GM19452 (cell line): ENCODE data around the gene SERPINB5.
A peak's percentile ranks its signal among the peaks of the same experiment; 100 is the strongest.

Experiments used
- ATAC-seq: cut with Tn5 transposase; IDR thresholded peaks from one replicate; pipeline ENCODE4 v1.9.1; 2021; ENCODE audit not compliant: unreplicated experiment

The SERPINB5 gene

GRCh38 chr18:63523660-63524059 is 46.9 kb downstream of the SERPINB5 start:
- no peak for ATAC-seq

- no peak for ATAC-seq
Observed at GRCh38 chr18:63527251-63527650, 50.5 kb downstream of the SERPINB5 start.

GRCh38 chr18:63528863-63529492 is 52.2 kb downstream of the SERPINB5 start:
- ATAC-seq = no peak

DNA sequence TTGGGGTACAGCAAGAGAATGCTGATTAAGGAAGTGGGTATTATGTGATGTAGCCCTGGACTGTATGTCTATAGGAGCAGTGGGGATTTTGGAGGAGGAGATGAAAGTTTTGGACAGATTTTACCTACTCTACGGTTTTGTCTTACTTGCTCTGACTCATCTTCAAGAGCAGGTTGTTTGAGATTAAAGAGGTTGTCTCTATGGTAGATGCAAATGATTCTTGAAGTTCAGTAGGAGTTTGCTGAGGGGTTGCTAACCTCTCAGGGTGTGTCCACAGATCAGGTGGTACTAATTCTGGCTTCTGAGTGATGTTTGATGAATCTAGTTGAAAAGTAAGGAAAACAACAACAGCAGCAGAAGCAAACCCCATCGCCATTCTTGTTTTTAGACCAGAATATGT is 55.7 kb downstream of the SERPINB5 start:
- ATAC-seq = no peak

DNA sequence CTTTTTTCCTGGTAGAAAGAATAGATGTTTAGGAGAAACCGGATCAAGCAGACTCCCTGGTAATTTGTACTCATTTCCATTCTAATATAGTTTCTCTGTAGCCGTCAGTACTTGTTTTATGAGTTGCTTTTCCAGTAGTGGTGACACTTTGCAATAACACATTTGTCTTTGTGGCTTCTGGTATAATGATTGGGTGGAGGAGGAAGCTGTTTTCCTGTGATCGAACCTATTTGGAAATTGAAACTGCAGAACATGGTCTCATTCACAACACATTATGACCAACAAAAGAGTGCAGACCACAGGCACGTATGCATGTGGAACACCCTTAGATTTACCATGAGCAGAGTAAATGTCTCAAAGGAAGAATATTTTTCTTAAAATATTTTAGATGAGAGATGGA is 57.9 kb downstream of the SERPINB5 start:
- ATAC-seq = peak; percentile 57

DNA sequence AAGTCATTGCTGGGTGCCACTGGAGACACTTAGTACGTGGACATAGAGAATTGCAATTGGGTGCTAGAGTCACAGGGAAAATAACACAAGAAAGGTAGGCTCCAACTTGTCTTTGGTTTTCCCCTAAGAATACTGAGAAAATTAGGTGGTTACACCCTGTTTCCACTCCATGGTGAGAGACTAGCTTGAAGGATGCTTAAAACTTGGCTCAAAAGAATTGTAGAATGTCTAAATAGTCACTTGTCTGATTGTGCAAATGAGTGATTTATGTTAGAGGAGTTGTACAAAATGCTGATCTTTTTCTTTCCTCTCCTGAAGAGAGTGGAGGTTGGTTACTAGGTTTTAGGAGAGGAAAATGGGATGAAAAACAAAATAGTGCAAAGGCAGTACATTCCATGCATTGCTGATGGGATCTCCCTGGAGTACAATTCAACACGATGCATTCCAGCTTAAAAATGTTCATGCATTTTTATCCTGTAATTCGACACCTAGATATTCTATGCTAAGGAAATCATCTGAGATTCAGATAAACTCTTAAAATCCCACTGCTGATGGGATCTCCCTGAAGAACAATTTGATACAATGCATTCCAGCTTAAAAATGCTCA is 63.2 kb downstream of the SERPINB5 start:
- ATAC-seq = no peak

- no peak for ATAC-seq
Observed at GRCh38 chr18:63542069-63542468, 65.3 kb downstream of the SERPINB5 start, which contains the start of gene SERPINB12. Gene SERPINB12 (plus strand): TSS chr18:63542369. CDS start chr18:63556160, 13,791 bp downstream.

GRCh38 chr18:63544017-63544416 is 67.3 kb downstream of the SERPINB5 start:
- ATAC-seq = no peak

DNA sequence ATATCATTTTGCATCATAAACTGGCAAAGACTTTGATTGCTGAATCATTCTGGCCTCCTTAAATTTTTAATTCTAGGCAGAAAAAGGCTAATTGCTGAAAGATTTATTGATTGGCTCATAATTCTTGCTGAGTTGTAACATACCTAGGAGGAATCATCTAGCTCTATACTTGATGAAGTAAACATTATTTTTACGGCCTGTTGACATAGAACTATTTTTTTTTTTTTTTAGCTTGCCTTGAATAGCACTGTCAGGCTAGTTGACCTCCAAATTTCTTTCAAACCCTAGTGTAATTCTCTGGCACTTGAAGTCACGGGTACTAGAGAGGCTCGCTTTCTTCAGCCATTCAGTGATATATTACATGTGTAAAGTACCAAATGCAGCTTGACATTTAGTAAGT is 68.2 kb downstream of the SERPINB5 start:
- no peak for ATAC-seq

DNA sequence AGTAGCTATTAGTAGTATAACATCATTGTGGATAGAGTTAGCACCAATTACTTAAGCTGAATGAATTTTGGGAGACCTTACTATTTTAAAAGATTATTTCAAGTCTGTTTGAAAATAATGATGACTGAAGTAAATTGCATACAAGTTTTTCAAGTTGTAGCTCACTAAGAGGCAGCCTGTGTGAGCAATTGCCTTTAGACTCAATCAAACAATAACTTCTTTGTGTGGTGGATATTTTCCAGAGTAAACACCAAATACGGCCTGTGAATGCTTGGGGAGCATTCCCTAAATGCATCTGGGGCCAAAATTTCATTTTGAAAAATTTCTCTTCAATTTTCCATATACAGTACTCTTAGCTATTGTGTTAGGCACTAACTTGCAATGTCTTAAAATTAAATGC is 73.3 kb downstream of the SERPINB5 start:
- ATAC-seq = no peak

DNA sequence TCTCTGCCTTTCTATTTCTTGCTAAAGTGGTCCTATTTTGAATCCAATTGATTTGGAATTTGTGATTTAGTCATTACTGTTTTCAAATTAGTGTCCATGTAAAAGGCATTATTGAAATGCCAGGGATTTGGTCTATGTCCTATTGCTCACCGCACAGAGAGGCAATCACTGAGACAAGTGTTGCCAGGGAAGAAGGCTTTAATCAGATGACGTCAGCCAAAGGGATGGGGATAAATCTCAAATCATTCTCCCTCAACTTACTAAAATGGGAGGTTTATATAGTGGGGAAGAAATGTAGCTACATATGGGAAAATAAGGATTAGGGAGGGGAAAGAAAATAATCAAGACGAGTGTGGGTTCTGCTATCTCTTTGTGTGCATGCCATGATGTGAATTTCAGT is 75.0 kb downstream of the SERPINB5 start:
- no peak for ATAC-seq

GRCh38 chr18:63552581-63552980 is 75.8 kb downstream of the SERPINB5 start:
- ATAC-seq = no peak

DNA sequence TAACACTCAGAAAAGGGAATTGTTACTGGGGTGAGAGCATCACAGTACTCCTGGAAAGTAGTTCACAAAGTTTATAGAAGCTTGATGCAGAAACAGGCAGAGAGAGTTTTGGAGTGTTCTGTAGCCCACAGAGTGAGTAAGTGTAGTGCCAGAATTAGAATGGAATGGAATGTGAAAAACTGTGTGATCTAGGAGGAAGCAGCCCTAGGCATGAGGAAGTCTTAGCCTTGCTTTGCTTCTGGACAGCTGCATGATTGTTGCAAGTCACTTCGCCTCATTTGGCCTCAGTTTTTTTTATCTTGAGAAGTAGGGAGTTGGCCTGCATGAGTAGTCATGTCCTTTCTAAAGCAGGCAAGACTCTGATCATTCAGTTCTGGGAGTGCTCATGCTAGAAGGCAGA is 76.3 kb downstream of the SERPINB5 start:
- ATAC-seq = no peak
